Stimulated activated CD4-positive, alpha-beta T cell treated with anti-CD3 and anti-CD28 coated beads, Interleukin-1b, Interleukin-23, amount 100 ng/mL, for 48 hours (primary cell): Measurements from ENCODE around the gene RAB6B.
A peak's percentile ranks its signal among the peaks of the same experiment; 100 is the strongest.

ENCODE experiments used
- DNase-seq: peaks from one replicate; pipeline ENCODE4 v3.0.0-alpha.2; 2020

RAB6B gene

GRCh38 chr3:133930341-133930933 is 34.8 kb upstream of the RAB6B start:
- no peak for DNase-seq

GRCh38 chr3:133928903-133929607 is 33.4 kb upstream of the RAB6B start:
- no peak for DNase-seq

DNA sequence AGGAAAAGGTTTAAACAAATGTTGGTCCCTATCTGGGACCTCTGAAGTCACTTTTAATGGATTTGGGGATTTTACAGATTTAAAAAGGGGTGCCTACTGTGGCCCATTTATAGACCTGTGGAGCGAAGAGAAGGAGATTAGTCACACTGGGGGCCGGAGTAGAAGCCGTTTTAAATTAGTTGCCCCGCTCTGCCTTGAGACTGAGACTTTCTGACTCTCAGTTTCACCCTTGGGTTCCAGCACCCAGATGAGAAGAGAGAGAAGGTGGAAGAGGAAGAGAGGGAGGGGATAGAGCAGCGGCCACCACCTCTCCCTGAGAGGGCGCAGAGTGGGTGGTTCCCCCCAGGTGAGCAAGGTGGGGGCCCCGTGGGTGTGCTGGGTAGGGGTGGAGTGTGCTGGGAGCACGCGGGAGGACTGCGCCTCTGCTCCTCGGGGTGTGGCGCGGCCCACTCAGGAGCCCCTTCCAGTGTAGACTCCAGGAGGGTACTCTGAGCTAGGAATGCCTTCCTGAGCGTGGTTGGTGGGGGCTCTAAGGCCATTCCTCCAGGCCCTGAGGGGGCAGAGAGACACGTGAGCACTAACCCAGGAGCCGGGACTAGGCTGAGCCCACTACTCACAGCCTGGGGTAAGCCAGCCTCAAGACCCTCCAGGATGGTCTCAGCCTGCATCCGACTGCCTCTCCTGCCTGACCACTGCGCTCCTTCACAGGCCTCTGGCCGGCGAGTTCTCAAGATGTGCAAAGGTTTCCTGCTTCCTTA is 32.6 kb upstream of the RAB6B start:
- DNase-seq: no peak

GRCh38 chr3:133927540-133928066 is 31.9 kb upstream of the RAB6B start:
- peak; percentile 55 for DNase-seq

DNA sequence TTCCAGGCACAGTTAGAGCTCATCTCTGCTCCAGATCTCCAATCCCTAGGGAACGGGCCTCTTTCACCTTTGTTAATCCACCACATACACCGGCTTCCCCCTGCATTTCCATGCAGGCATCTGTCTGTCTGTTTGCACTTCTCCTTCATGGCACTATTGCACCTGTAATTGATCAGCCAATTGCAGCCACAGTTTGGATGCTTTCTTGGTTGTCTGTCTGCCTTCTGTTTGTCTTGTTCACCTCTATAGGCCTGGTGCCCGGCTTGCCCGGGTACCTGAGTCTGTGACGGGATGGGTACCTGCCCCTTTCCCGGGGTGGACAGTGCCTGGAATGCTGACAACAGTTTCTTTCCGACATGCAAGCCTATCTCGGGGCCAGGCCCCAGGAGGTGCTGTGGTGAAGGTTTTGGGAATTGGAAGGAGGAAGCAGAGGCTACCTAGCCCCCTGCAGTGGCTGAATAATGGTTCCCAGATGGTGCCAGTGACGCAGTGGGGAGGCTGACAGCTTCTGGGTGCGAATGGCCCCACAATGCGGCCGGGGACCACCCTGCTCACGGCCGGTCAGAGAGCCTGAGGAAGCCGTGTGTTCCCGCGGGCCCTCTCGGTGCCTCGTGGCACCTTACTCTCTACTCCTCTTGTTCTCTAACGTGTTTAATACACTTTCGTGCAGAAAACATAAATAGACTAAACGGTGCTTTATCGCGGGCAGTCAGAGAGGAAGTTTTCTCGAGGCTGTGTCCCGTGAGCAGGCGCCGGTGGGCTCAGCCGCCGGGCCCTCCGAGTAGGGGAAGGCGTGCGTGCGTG is 31.3 kb upstream of the RAB6B start:
- no peak for DNase-seq

DNA sequence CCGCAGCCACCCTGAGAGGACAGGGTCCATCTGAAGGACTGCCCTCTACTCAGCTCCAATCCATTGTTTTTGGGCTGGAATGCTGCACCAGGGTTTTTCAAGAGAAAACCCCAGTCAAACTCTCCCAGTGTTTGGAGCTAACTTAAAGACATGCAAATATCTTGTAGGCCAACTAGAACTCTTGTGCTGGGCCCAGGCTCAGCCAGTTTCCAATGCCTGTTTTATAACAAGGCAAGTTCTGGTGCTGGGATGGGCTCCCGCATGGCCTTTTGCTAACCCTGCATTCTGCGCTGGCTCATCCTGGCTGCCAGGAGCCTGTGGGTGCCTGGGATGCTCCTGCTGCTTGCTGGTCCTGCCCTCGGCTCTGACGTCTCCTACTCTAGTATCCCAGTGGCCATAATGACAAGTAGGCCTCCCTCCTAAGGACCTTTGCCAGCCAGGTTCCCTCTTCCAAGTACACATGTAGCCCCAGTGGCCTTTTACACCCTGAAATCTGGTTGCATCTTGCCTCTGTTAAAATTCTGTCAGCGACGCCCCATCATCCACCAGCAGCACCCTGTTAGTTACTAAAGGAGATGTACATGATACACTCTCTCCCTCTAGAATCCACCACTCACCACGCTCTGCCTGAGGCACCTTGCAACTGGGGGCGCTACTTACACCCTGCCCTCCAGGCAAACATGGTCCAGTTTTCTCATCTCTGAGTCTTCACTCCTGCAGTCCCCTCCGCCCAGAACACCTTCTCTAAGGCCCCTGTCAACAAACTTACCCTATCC is 30.5 kb upstream of the RAB6B start:
- no peak for DNase-seq

DNA sequence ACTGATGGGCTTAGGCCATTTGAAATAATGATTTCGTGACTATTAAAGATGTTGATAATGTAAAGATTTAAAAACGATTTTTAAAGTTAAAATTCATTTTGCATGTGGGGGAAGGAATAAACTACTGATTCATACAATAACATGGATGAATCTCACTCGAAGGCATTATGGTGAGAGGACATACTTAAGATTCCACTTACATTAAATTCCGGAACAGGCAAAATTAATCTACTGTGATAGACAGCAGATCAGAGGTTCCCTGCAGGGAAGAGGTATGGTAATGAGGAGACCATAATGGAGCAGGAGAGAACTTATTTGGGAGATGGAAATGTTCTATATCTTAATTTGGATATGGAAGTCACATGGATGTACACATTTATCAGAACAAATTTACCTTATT is 28.4 kb upstream of the RAB6B start:
- DNase-seq: no peak

GRCh38 chr3:133921592-133921991 is 25.9 kb upstream of the RAB6B start:
- DNase-seq: no peak

DNA sequence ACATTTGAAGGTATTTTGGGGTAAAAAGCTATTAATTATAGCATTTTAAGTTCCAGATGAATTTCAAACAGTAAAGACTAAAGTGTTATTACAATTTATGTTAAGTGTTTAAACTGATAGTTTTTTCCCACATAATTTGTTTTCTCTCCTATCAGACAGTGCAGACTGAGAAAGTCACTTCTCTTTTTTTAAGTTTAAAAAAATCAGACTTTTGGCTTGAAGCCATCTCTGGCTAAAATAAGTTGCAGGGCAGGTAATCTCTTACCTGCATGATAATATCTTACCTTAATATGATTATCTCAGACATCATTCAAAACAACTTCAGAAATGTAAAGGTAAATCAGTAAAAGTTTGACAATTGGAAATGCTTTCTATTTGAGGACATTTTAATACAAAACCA is 21.5 kb upstream of the RAB6B start:
- DNase-seq: no peak

GRCh38 chr3:133915685-133916658 is 20.3 kb upstream of the RAB6B start:
- no peak for DNase-seq

- DNase-seq: no peak
These were observed 19.3 kb upstream of the RAB6B start for GRCh38 chr3:133914839-133915600.

DNA sequence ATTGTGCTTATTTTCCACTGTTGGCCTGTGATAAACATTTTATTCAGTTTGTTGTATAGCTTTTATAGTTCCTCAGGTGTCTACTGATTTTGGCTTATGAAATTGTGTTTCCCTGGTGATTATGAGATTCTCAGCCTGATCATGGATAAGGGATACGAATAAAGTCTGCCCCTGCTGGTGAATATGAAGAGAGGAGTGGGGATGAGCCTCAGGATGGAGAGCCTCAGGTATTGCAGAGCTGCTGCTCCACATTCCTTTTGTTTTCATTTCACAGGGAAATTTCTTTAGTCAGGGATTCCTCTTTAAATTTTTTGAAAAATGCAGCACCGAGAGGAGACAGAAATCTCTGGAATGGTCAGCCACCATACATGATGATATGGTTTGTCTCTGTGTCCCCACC is 14.7 kb upstream of the RAB6B start:
- no peak for DNase-seq

- DNase-seq: no peak
These were observed 9.7 kb upstream of the RAB6B start for GRCh38 chr3:133905376-133905775.

- DNase-seq: no peak
These were observed 6.2 kb upstream of the RAB6B start for GRCh38 chr3:133901847-133902246.

GRCh38 chr3:133901083-133901482 is 5.4 kb upstream of the RAB6B start:
- DNase-seq: no peak

- no peak for DNase-seq
These were observed 3.6 kb upstream of the RAB6B start for GRCh38 chr3:133899311-133899710.

DNA sequence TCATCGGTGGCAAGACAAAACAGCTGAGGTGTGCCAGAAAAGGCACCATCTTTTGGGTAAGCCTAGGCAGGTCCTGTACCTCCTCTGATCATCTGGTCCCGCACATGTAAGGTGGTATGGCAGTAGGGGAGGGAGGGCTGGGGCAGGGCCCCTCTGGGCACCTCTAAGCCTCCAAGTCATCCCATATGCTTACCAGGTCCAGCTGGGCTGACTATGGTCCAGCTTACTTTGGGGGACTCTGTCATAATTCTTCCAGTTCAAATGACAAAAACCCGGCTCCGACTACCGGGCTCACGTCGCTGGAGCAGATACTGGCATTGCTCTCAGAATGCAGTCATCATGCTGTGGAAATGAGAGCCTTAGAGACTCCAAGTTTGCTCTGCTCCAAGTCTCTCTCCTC is 1.9 kb upstream of the RAB6B start:
- no peak for DNase-seq

- DNase-seq: no peak
These were observed 500 bp upstream of the RAB6B start for GRCh38 chr3:133896002-133896761.
